ENCODE results near the gene TUBB4A. TPM values are rescaled to one million over a fixed set of nuclear protein-coding genes. Genes with fewer than 3 reads are reported as not detected.
A peak's percentile ranks its signal among the peaks of the same experiment; 100 is the strongest.

The TUBB4A gene
- total RNA-seq, 1 donor from 2014 or later: 1.7 TPM

DNA sequence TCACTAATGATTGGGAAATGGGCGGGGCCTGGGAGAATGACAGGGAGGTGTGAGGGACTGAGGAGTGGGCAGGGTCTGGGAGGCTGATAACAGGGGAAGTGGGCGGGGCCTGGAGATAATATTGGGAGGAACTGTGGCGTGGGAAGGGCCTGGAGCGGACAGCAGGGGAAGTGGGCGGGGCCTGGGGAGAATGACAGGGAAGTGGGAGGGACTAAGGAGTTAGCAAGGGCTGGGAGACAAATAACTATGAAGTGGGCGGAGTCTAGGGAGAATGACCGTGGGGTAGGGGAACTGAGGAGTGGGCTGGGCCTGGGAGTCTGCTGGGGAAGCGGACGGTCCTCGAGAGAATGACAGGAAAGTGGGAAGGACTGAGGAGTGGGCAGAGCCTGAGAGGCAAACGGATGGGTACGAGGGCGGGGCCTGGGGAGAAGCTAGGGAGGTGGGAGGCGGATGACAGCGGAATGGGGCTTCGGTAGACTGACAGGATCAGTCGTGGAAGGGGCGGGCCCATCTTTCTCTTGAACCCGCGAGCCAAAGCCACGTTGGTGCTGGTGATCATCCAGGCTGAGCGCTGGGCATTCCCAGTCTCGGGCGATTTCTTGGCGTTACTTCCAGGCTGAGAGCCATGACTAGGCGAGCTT is 14.0 kb upstream of the TUBB4A start:
- H3K79me2 ChIP-seq (ENCODE audit: insufficient read depth, low read length): no peaks in the 10 kb centered on the region
- peak overlapping the region; percentile 17 for H3K27ac ChIP-seq (ENCODE audit: low read depth, low read length)
- no peaks in the 10 kb centered on the region for H3K9me3 ChIP-seq (ENCODE audit: insufficient read depth, low read depth, low read length)
- no peaks in the 10 kb centered on the region for H3K9me3 Mint-ChIP-seq (ENCODE audit: unreplicated experiment)
- H3K27ac Mint-ChIP-seq (ENCODE audit: unreplicated experiment): peak overlapping the region; percentile 76
- no peak for TF ChIP-seq EZH2 (IDR thresholded peaks at IDR 0.05; ENCODE audit: insufficient read depth, low read length)
- TF ChIP-seq, protein P1, sequence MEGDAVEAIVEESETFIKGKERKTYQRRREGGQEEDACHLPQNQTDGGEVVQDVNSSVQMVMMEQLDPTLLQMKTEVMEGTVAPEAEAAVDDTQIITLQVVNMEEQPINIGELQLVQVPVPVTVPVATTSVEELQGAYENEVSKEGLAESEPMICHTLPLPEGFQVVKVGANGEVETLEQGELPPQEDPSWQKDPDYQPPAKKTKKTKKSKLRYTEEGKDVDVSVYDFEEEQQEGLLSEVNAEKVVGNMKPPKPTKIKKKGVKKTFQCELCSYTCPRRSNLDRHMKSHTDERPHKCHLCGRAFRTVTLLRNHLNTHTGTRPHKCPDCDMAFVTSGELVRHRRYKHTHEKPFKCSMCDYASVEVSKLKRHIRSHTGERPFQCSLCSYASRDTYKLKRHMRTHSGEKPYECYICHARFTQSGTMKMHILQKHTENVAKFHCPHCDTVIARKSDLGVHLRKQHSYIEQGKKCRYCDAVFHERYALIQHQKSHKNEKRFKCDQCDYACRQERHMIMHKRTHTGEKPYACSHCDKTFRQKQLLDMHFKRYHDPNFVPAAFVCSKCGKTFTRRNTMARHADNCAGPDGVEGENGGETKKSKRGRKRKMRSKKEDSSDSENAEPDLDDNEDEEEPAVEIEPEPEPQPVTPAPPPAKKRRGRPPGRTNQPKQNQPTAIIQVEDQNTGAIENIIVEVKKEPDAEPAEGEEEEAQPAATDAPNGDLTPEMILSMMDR (IDR thresholded peaks at IDR 0.05; ENCODE audit: insufficient read depth, low read depth, low read length): no peak
- H3K4me3 Mint-ChIP-seq (ENCODE audit: unreplicated experiment): peak overlapping the region; percentile 91
- H3K4me1 Mint-ChIP-seq (ENCODE audit: low read depth, unreplicated experiment): peaks cover 3% of the 10 kb centered on the region
- peak overlapping the region; percentile 81 for H3K9ac ChIP-seq (ENCODE audit: low read length)
- H3K27me3 Mint-ChIP-seq (ENCODE audit: low read depth, unreplicated experiment): peaks cover 9% of the 10 kb centered on the region
- H4K20me1 ChIP-seq (ENCODE audit: insufficient read depth, low read length): no peaks in the 10 kb centered on the region
- H2AFZ ChIP-seq (ENCODE audit: low read depth, low read length): peak overlapping the region; percentile 96
- DNase-seq (ENCODE audit: low read depth) (peak; percentile 88), FAIRE-seq (no peak)
- peak overlapping the region; percentile 60 for H3K4me3 ChIP-seq (ENCODE audit: insufficient read depth, low read depth, low read length)
- H3K4me2 ChIP-seq (ENCODE audit: low read length): peak overlapping the region; percentile 93
- H3K36me3 ChIP-seq (ENCODE audit: insufficient read depth, low read length): no peaks in the 10 kb centered on the region
- H3K36me3 Mint-ChIP-seq (ENCODE audit: low read depth, unreplicated experiment): no peaks in the 10 kb centered on the region
- H3K27me3 ChIP-seq (ENCODE audit: insufficient read depth, low read length): no peaks in the 10 kb centered on the region
- peaks cover 7% of the 10 kb centered on the region for H3K4me1 ChIP-seq (ENCODE audit: insufficient read depth, low read length)

DNA sequence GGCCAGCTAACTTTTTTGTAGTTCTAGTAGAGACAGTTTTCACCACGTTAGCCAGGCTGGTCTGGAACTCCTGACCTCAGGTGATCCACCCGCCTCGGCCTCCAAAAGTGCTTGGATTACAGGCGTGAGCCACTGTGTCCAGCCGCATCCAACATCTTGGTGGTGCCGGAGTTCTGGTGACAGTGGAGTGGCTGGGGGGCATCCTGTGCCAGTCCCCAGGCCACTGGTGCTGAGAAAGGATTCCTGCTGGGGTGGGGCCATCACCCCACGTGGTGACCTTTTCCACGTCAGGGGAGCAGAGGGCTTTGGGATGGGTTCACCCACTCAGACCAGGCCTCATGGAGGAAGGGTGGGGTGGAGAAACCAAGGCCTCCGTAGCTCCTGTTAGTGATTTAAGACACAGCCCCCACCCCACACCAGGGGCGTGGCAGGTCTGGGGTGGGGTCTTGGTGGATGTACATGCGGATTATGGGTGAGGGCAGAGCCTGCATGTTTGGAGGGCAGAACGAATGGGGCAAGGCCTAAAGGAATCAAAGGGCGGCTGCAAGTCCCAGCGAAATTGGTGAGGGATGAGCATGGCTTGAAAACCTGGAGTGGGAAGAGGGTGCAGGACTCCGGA is 12.9 kb upstream of the TUBB4A start:
- FAIRE-seq (no peak), DNase-seq (ENCODE audit: low read depth) (no peak)
- Mint-ChIP-seq H3K4me1 (ENCODE audit: low read depth, unreplicated experiment) (peaks cover 3% of the 10 kb centered on the region), H3K27ac (ENCODE audit: unreplicated experiment) (no peak overlapping the region), H3K9me3 (ENCODE audit: unreplicated experiment) (no peaks in the 10 kb centered on the region), H3K4me3 (ENCODE audit: unreplicated experiment) (no peak overlapping the region), H3K27me3 (ENCODE audit: low read depth, unreplicated experiment) (peaks cover 9% of the 10 kb centered on the region), H3K36me3 (ENCODE audit: low read depth, unreplicated experiment) (no peaks in the 10 kb centered on the region)
- H3K36me3 ChIP-seq (ENCODE audit: insufficient read depth, low read length): no peaks in the 10 kb centered on the region
- no peak overlapping the region for H3K27ac ChIP-seq (ENCODE audit: low read depth, low read length)
- peaks cover 7% of the 10 kb centered on the region for H3K4me1 ChIP-seq (ENCODE audit: insufficient read depth, low read length)
- no peak overlapping the region for H2AFZ ChIP-seq (ENCODE audit: low read depth, low read length)
- H3K4me3 ChIP-seq (ENCODE audit: insufficient read depth, low read depth, low read length): no peak overlapping the region
- no peaks in the 10 kb centered on the region for H4K20me1 ChIP-seq (ENCODE audit: insufficient read depth, low read length)
- H3K27me3 ChIP-seq (ENCODE audit: insufficient read depth, low read length): no peaks in the 10 kb centered on the region
- H3K9ac ChIP-seq (ENCODE audit: low read length): no peak overlapping the region
- H3K9me3 ChIP-seq (ENCODE audit: insufficient read depth, low read depth, low read length): no peaks in the 10 kb centered on the region
- TF ChIP-seq EZH2 (IDR thresholded peaks at IDR 0.05; ENCODE audit: insufficient read depth, low read length): no peak
- TF ChIP-seq, protein P1 (IDR thresholded peaks at IDR 0.05; ENCODE audit: insufficient read depth, low read depth, low read length): no peak
- no peak overlapping the region for H3K4me2 ChIP-seq (ENCODE audit: low read length)
- H3K79me2 ChIP-seq (ENCODE audit: insufficient read depth, low read length): no peaks in the 10 kb centered on the region

DNA sequence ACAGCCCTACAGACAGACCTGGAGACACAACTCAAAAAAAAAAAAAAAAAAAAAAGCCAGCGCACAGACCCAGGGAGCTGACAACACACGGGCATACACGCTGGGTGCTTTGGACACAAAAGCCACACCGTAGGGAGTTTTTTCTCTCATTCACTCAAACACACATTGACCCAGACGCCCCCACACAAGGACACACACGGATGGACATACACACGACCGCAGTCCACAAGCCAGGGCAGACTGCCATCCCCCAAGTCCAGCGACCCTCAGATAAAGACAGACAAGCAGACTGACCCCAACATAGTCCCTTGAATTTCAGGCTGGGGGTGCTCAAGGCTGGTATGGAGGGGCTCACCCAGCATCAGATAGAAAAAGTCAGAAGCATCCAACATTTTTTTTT is 12.0 kb upstream of the TUBB4A start:
- Histone ChIP-seq H3K4me1 (ENCODE audit: insufficient read depth, low read length) (peaks cover under 1% of the 10 kb centered on the region), H3K4me2 (ENCODE audit: low read length) (no peak overlapping the region), H3K27me3 (ENCODE audit: insufficient read depth, low read length) (no peaks in the 10 kb centered on the region), H3K36me3 (ENCODE audit: insufficient read depth, low read length) (no peaks in the 10 kb centered on the region), H2AFZ (ENCODE audit: low read depth, low read length) (no peak overlapping the region), H4K20me1 (ENCODE audit: insufficient read depth, low read length) (no peaks in the 10 kb centered on the region), H3K4me3 (ENCODE audit: insufficient read depth, low read depth, low read length) (no peak overlapping the region), H3K27ac (ENCODE audit: low read depth, low read length) (no peak overlapping the region), H3K9me3 (ENCODE audit: insufficient read depth, low read depth, low read length) (no peaks in the 10 kb centered on the region), H3K79me2 (ENCODE audit: insufficient read depth, low read length) (no peaks in the 10 kb centered on the region), H3K9ac (ENCODE audit: low read length) (no peak overlapping the region)
- DNase-seq (ENCODE audit: low read depth) (no peak), FAIRE-seq (no peak)
- Mint-ChIP-seq H3K9me3 (ENCODE audit: unreplicated experiment) (no peaks in the 10 kb centered on the region), H3K27me3 (ENCODE audit: low read depth, unreplicated experiment) (peaks cover 6% of the 10 kb centered on the region), H3K36me3 (ENCODE audit: low read depth, unreplicated experiment) (no peaks in the 10 kb centered on the region), H3K27ac (ENCODE audit: unreplicated experiment) (no peak overlapping the region), H3K4me3 (ENCODE audit: unreplicated experiment) (no peak overlapping the region), H3K4me1 (ENCODE audit: low read depth, unreplicated experiment) (no peaks in the 10 kb centered on the region)
- no peak for TF ChIP-seq EZH2 (IDR thresholded peaks at IDR 0.05; ENCODE audit: insufficient read depth, low read length)
- TF ChIP-seq, protein P1 (IDR thresholded peaks at IDR 0.05; ENCODE audit: insufficient read depth, low read depth, low read length): no peak
